ENCODE measurements around the gene RPL7A.

The RPL7A gene

GRCh38 chr9:133335924-133336811, 11.8 kb upstream of the RPL7A start, which contains the start of gene SURF6:
SURF6 (minus strand) TSS chr9:133336188; CDS start chr9:133336132, 56 bp downstream.
- no peaks in the 10 kb centered on the region for H3K27me3 ChIP-seq (ENCODE audit: control insufficient read depth, insufficient read depth, low read length, poor library complexity, severe bottlenecking)
- 7% methylated on average over 70 of the region's 70 CpGs for WGBS, 2 experiments
- peaks cover 41% of the 10 kb centered on the region for H3K36me3 ChIP-seq (ENCODE audit: control insufficient read depth, insufficient read depth, low read length)
- no peak within 1 kb of the TSS for H3K27ac ChIP-seq (ENCODE audit: insufficient read depth, low read depth, low read length, poor library complexity, severe bottlenecking)
- peaks cover 11% of the 10 kb centered on the region for H3K4me1 ChIP-seq (ENCODE audit: control insufficient read depth, insufficient read depth, low read length)
- peak within 1 kb of the TSS; percentile 83 for H3K4me3 ChIP-seq (ENCODE audit: insufficient read depth, low read depth, low read length)
- H3K9me3 ChIP-seq (ENCODE audit: control insufficient read depth, low read length), result no peaks in the 10 kb centered on the region

GRCh38 chr9:133339641-133340040, 8.4 kb upstream of the RPL7A start:
- H3K36me3 ChIP-seq (ENCODE audit: control insufficient read depth, insufficient read depth, low read length), result peaks cover 43% of the 10 kb centered on the region
- peaks cover 10% of the 10 kb centered on the region for H3K4me1 ChIP-seq (ENCODE audit: control insufficient read depth, insufficient read depth, low read length)
- no peak overlapping the region for H3K27ac ChIP-seq (ENCODE audit: insufficient read depth, low read depth, low read length, poor library complexity, severe bottlenecking)
- no peaks in the 10 kb centered on the region for H3K9me3 ChIP-seq (ENCODE audit: control insufficient read depth, low read length)
- WGBS, 2 experiments, result 94 to 95% methylated on average over 5 of the region's 5 CpGs
- H3K4me3 ChIP-seq (ENCODE audit: insufficient read depth, low read depth, low read length), result no peak overlapping the region
- H3K27me3 ChIP-seq (ENCODE audit: control insufficient read depth, insufficient read depth, low read length, poor library complexity, severe bottlenecking), result no peaks in the 10 kb centered on the region

DNA sequence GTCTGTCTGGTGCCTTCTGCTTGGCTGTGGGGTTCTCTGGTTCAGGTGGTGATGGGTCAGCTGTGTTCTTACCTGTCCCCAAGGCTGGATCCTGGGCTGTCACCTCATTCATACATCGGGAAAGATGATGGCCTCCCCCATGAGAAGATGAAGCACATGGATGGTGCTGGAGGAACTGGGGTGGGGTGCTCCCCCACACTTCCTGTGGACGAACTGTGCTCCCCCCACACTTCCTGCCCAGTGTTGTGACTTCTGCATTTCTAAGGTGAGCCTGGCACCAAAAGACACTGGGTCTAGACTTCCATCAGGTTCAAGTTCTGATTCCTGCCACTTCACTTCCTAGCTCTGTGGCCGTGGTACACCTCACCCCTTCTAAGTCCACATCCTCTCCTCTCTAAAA, 7.8 kb upstream of the RPL7A start:
- Histone ChIP-seq H3K36me3 (ENCODE audit: control insufficient read depth, insufficient read depth, low read length) (peaks cover 50% of the 10 kb centered on the region), H3K9me3 (ENCODE audit: control insufficient read depth, low read length) (no peaks in the 10 kb centered on the region), H3K4me3 (ENCODE audit: insufficient read depth, low read depth, low read length) (no peak overlapping the region), H3K4me1 (ENCODE audit: control insufficient read depth, insufficient read depth, low read length) (peaks cover 4% of the 10 kb centered on the region), H3K27ac (ENCODE audit: insufficient read depth, low read depth, low read length, poor library complexity, severe bottlenecking) (no peak overlapping the region), H3K27me3 (ENCODE audit: control insufficient read depth, insufficient read depth, low read length, poor library complexity, severe bottlenecking) (no peaks in the 10 kb centered on the region)
- WGBS, 2 experiments, result 96 to 97% methylated on average over 3 of the region's 3 CpGs

- WGBS, 2 experiments, result 96% methylated on average over 13 of the region's 13 CpGs
Observed at GRCh38 chr9:133340916-133341315, 7.1 kb upstream of the RPL7A start.

GRCh38 chr9:133341369-133342068, 6.5 kb upstream of the RPL7A start:
- Histone ChIP-seq H3K4me1 (ENCODE audit: control insufficient read depth, insufficient read depth, low read length) (peaks cover 5% of the 10 kb centered on the region), H3K36me3 (ENCODE audit: control insufficient read depth, insufficient read depth, low read length) (peaks cover 56% of the 10 kb centered on the region), H3K4me3 (ENCODE audit: insufficient read depth, low read depth, low read length) (no peak overlapping the region), H3K27ac (ENCODE audit: insufficient read depth, low read depth, low read length, poor library complexity, severe bottlenecking) (no peak overlapping the region), H3K27me3 (ENCODE audit: control insufficient read depth, insufficient read depth, low read length, poor library complexity, severe bottlenecking) (no peaks in the 10 kb centered on the region), H3K9me3 (ENCODE audit: control insufficient read depth, low read length) (no peaks in the 10 kb centered on the region)
- 94 to 97% methylated on average over 15 of the region's 15 CpGs for WGBS, 2 experiments

More at GRCh38 chr9:133340916-133341315, 7.1 kb upstream of the RPL7A start:
- Histone ChIP-seq H3K27ac (ENCODE audit: insufficient read depth, low read depth, low read length, poor library complexity, severe bottlenecking) (no peak overlapping the region), H3K4me3 (ENCODE audit: insufficient read depth, low read depth, low read length) (no peak overlapping the region), H3K36me3 (ENCODE audit: control insufficient read depth, insufficient read depth, low read length) (peaks cover 56% of the 10 kb centered on the region), H3K4me1 (ENCODE audit: control insufficient read depth, insufficient read depth, low read length) (peaks cover 4% of the 10 kb centered on the region), H3K27me3 (ENCODE audit: control insufficient read depth, insufficient read depth, low read length, poor library complexity, severe bottlenecking) (no peaks in the 10 kb centered on the region), H3K9me3 (ENCODE audit: control insufficient read depth, low read length) (no peaks in the 10 kb centered on the region)

GRCh38 chr9:133342069-133342406, 6.0 kb upstream of the RPL7A start:
- H3K27me3 ChIP-seq (ENCODE audit: control insufficient read depth, insufficient read depth, low read length, poor library complexity, severe bottlenecking), result no peaks in the 10 kb centered on the region
- peaks cover 56% of the 10 kb centered on the region for H3K36me3 ChIP-seq (ENCODE audit: control insufficient read depth, insufficient read depth, low read length)
- WGBS, 2 experiments, result 78 to 79% methylated on average over 12 of the region's 12 CpGs
- H3K4me1 ChIP-seq (ENCODE audit: control insufficient read depth, insufficient read depth, low read length), result peaks cover 7% of the 10 kb centered on the region
- H3K27ac ChIP-seq (ENCODE audit: insufficient read depth, low read depth, low read length, poor library complexity, severe bottlenecking), result no peak overlapping the region
- no peak overlapping the region for H3K4me3 ChIP-seq (ENCODE audit: insufficient read depth, low read depth, low read length)
- H3K9me3 ChIP-seq (ENCODE audit: control insufficient read depth, low read length), result no peaks in the 10 kb centered on the region

DNA sequence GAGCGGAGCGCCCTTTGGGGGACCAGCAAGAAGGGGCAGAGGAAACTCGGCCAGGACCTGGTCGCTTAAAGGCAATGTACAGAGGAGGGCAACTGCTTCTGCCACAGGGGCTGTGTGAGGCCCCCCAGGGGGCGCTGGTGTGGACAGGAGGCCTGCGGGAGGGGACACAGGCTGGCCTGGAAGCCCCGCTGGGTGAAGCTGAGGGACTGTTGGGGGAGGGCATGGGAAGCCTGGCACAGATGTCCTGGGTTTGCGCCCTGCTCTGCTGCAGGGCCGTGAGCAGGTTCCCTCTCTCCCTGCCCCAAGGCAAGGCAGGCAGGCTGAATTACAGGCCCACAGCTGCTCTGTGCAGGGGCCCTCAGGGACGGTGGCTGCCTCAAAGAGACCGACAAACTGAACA, 5.4 kb upstream of the RPL7A start:
- Histone ChIP-seq H3K36me3 (ENCODE audit: control insufficient read depth, insufficient read depth, low read length) (peaks cover 56% of the 10 kb centered on the region), H3K27ac (ENCODE audit: insufficient read depth, low read depth, low read length, poor library complexity, severe bottlenecking) (no peak overlapping the region)

GRCh38 chr9:133344071-133344470, 3.9 kb upstream of the RPL7A start:
- Histone ChIP-seq H3K4me1 (ENCODE audit: control insufficient read depth, insufficient read depth, low read length) (peaks cover 7% of the 10 kb centered on the region), H3K36me3 (ENCODE audit: control insufficient read depth, insufficient read depth, low read length) (peaks cover 56% of the 10 kb centered on the region), H3K9me3 (ENCODE audit: control insufficient read depth, low read length) (no peaks in the 10 kb centered on the region), H3K4me3 (ENCODE audit: insufficient read depth, low read depth, low read length) (no peak overlapping the region), H3K27ac (ENCODE audit: insufficient read depth, low read depth, low read length, poor library complexity, severe bottlenecking) (no peak overlapping the region), H3K27me3 (ENCODE audit: control insufficient read depth, insufficient read depth, low read length, poor library complexity, severe bottlenecking) (no peaks in the 10 kb centered on the region)
- WGBS, 2 experiments, result 96 to 97% methylated on average over 19 of the region's 19 CpGs

More for the DNA sequence above, 5.4 kb upstream of the RPL7A start:
- Histone ChIP-seq H3K4me3 (ENCODE audit: insufficient read depth, low read depth, low read length) (no peak overlapping the region), H3K4me1 (ENCODE audit: control insufficient read depth, insufficient read depth, low read length) (peaks cover 7% of the 10 kb centered on the region), H3K27me3 (ENCODE audit: control insufficient read depth, insufficient read depth, low read length, poor library complexity, severe bottlenecking) (no peaks in the 10 kb centered on the region), H3K9me3 (ENCODE audit: control insufficient read depth, low read length) (no peaks in the 10 kb centered on the region)
- 86% methylated on average over 11 of the region's 11 CpGs for WGBS, 2 experiments

- no peak overlapping the region for H3K27ac ChIP-seq (ENCODE audit: insufficient read depth, low read depth, low read length, poor library complexity, severe bottlenecking)
- 95 to 96% methylated on average over 12 of the region's 12 CpGs for WGBS, 2 experiments
- no peak overlapping the region for H3K4me3 ChIP-seq (ENCODE audit: insufficient read depth, low read depth, low read length)
- H3K36me3 ChIP-seq (ENCODE audit: control insufficient read depth, insufficient read depth, low read length), result peaks cover 58% of the 10 kb centered on the region
- no peaks in the 10 kb centered on the region for H3K27me3 ChIP-seq (ENCODE audit: control insufficient read depth, insufficient read depth, low read length, poor library complexity, severe bottlenecking)
- no peaks in the 10 kb centered on the region for H3K9me3 ChIP-seq (ENCODE audit: control insufficient read depth, low read length)
- H3K4me1 ChIP-seq (ENCODE audit: control insufficient read depth, insufficient read depth, low read length), result peaks cover 7% of the 10 kb centered on the region
Observed at GRCh38 chr9:133344979-133345378, 3.0 kb upstream of the RPL7A start.

DNA sequence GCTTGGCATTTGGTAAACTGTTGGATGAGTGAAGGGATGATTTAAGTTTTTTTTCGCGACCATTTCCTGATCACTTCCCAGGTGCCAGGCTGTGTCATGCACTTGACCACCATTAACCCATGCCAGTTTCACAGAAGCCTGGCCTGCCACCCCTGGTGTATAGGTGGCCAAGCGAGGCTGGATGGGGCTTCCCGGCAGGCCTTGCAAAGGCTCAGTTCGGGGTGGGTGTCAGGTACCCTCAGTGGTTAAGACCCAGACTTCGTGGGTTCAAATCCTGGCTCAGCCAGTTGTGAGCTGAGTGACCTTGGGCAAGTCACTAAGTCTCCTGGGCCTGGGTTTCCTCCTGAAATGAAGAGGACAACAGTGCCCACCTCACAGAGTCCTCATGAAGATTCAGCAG, 2.4 kb upstream of the RPL7A start:
- no peak overlapping the region for H3K4me3 ChIP-seq (ENCODE audit: insufficient read depth, low read depth, low read length)
- no peaks in the 10 kb centered on the region for H3K9me3 ChIP-seq (ENCODE audit: control insufficient read depth, low read length)
- H3K36me3 ChIP-seq (ENCODE audit: control insufficient read depth, insufficient read depth, low read length), result peaks cover 58% of the 10 kb centered on the region
- WGBS, 2 experiments, result 97 to 98% methylated on average over 6 of the region's 6 CpGs
- peaks cover 7% of the 10 kb centered on the region for H3K4me1 ChIP-seq (ENCODE audit: control insufficient read depth, insufficient read depth, low read length)
- no peaks in the 10 kb centered on the region for H3K27me3 ChIP-seq (ENCODE audit: control insufficient read depth, insufficient read depth, low read length, poor library complexity, severe bottlenecking)
- H3K27ac ChIP-seq (ENCODE audit: insufficient read depth, low read depth, low read length, poor library complexity, severe bottlenecking), result no peak overlapping the region
